NB4 (cell line): ENCODE measurements around the gene HERPUD1.

Source experiments
- DNase-seq: peaks from one replicate; pipeline ENCODE4 v3.0.0; 2010; ENCODE audit warnings: low read depth
- H3K4me3 ChIP-seq: one replicate; pipeline ENCODE4 v1.5.1; 2011; ENCODE audit warnings: mild to moderate bottlenecking, low read depth, low read length, moderate library complexity
- CTCF ChIP-seq: IDR thresholded peaks from one replicate; pipeline ENCODE4 v1.5.1; 2012; ENCODE audit warnings: low read depth, low read length
- MAX ChIP-seq: IDR thresholded peaks from 2 replicates; pipeline ENCODE4 v1.6.1; 2011; ENCODE audit warnings: low read depth, low read length
- MYC ChIP-seq: IDR thresholded peaks from 2 replicates; pipeline ENCODE4 v1.6.1; 2011; ENCODE audit warnings: low read depth, low read length
- POLR2A ChIP-seq: IDR thresholded peaks from 2 replicates; pipeline ENCODE4 v1.6.1; 2011; ENCODE audit warnings: mild to moderate bottlenecking; ENCODE audit not compliant: insufficient read length; ENCODE audit errors: extremely low read depth

HERPUD1 gene

GRCh38 chr16:56945847-56946527 lies 14.0 kb downstream of the HERPUD1 start:
- TF ChIP-seq CTCF (no peak), MYC (no peak), POLR2A (no peak), MAX (no peak)
- no peak overlapping the region for H3K4me3 ChIP-seq
- DNase-seq, result no peak

- DNase-seq, result no peak
- no peak overlapping the region for H3K4me3 ChIP-seq
- no peak for TF ChIP-seq CTCF
- no peak for TF ChIP-seq POLR2A
- no peak for TF ChIP-seq MYC
- TF ChIP-seq MAX, result no peak
These were observed 15.0 kb downstream of the HERPUD1 start for GRCh38 chr16:56946767-56947603.

- no peak overlapping the region for H3K4me3 ChIP-seq
- no peak for DNase-seq
- TF ChIP-seq CTCF, result no peak
- no peak for TF ChIP-seq POLR2A
- TF ChIP-seq MYC, result no peak
- no peak for TF ChIP-seq MAX
These were observed 15.7 kb downstream of the HERPUD1 start for GRCh38 chr16:56947604-56947995.

GRCh38 chr16:56948234-56948633 lies 16.3 kb downstream of the HERPUD1 start:
- TF ChIP-seq POLR2A (no peak), MAX (no peak), MYC (no peak), CTCF (no peak)
- H3K4me3 ChIP-seq, result no peak overlapping the region
- DNase-seq, result no peak

- no peak for TF ChIP-seq MYC
- no peak for TF ChIP-seq MAX
- TF ChIP-seq POLR2A, result no peak
- no peak for TF ChIP-seq CTCF
- no peak for DNase-seq
- no peak overlapping the region for H3K4me3 ChIP-seq
These were observed 18.1 kb downstream of the HERPUD1 start for GRCh38 chr16:56950051-56950450.
